HG02938 (cell line): Measurements from ENCODE around the gene LRRC61.
"Not testable (repeated sequence)": the region's sequence is repeated elsewhere in the genome, so short reads cannot be mapped to it uniquely, and the experiment has no call there.

Source experiments
- ATAC-seq: cut with Tn5 transposase; IDR thresholded peaks from one replicate; pipeline ENCODE4 v1.9.1; 2021; ENCODE audit warnings: mild to moderate bottlenecking, moderate library complexity; ENCODE audit not compliant: unreplicated experiment

Gene LRRC61

GRCh38 chr7:150306377-150306776, 16.8 kb upstream of the LRRC61 start:
- not testable (repeated sequence) for ATAC-seq

GRCh38 chr7:150307129-150307528, 16.0 kb upstream of the LRRC61 start:
- ATAC-seq: no peak

GRCh38 chr7:150307904-150308303, 15.3 kb upstream of the LRRC61 start:
- ATAC-seq: no peak

- no peak for ATAC-seq
Observed at GRCh38 chr7:150308575-150308974, 14.6 kb upstream of the LRRC61 start.

DNA sequence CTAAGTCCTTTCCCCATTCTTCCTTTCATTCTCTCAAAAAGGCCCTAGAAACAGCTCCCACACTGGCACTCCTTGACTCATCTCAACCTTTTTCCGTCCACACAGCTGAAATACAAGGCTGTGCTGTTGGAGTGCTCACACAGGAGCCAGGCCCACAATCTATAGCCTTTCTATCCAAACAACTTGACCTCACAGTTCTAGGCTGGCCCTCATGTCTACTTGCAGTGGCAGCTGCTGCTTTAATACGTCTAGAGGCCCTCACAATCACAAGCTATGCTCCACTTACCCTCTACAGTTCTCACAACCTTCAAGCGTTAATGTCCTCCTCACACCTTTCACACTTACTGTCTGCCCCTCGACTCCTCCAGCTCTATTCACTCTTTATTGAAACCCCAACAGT, 12.0 kb upstream of the LRRC61 start:
- ATAC-seq: no peak

DNA sequence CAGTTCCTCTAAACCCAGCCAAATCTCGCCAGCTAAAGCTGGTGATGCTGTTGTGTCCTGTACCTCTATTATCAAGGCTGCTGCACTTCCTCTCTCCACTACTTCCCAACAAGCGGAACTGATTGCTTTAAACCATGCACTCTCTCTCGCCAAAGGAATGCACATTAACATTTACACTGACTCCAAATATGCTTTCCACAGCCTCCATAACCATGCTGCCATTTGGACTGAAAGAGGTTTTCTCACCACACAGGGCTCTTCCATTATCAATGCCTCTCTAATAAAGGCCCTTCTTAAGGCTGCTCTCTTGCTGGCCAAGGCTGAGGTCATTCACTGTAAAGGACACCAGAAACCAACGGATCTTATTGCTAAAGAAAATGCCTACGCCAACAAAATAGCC, 11.4 kb upstream of the LRRC61 start:
- ATAC-seq: no peak

- ATAC-seq: not testable (repeated sequence)
Observed at GRCh38 chr7:150312649-150313366, 10.3 kb upstream of the LRRC61 start.

- no peak for ATAC-seq
Observed at GRCh38 chr7:150313367-150313809, 9.8 kb upstream of the LRRC61 start.

DNA sequence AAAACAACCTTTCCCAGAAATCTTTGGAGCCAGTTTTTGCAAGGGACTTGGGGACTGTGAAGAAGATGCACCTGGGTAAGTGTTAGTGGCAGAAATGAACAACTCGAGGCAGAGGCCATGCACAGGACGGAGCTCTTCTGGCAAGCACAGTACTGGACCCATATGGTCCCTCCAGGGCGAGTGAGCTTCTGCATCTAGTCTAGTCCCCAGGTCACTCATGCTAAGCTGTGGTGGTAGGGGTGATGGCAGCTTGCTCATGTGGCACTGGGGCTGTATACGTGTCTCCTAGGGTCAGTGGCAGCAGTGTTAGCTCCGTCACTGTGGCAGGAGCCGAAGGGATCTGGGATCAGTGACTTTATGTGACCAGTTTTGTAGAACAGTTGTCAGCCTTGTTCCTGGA, 9.3 kb upstream of the LRRC61 start:
- no peak for ATAC-seq

DNA sequence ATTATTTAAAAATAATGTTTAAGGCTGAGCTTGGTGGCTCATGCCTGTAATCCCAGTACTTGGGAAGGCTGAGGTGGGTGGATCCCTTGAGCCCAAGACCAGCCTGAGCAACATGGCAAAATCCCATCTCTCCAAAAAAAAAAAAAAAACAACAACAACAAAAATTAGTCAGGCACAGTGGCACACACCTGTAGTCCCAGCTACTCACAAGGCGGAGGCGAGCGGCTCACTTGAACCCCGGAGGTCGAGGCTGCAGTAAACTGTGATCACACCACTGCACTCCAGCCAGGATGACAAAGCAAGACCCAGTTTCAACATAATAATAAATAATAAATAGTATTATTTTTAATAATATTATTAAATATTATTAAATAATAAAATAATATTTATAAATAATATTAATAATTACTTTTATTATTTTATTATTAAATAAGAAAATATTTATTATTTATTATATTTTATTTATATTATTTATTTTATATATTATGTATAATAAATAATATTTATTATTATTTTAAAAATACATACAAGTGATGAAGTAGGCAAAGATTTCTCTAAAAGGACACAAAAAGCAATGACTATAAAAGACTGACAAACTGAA, 8.4 kb upstream of the LRRC61 start:
- ATAC-seq: no peak

DNA sequence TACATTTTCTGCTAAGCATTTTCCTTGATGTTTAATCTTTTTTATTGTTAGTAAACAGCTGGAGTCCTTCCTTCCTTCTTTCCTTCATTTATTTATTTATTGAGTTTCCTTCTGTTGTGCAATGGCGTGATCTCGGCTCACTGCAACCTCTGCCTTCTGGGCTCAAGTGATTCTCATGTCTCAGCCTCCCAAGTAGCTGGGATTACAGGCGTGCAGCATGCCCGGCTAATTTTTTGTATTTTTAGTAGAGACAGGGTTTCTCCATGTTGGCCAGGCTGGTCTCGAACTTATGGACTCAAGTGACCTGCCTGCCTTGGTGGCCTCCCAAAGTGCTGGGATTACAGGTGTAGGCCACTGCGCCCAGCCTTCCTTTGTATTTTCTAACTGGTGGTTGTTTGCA, 6.2 kb upstream of the LRRC61 start:
- not testable (repeated sequence) for ATAC-seq

GRCh38 chr7:150317748-150318444, 5.3 kb upstream of the LRRC61 start:
- ATAC-seq: no peak

GRCh38 chr7:150321788-150322113, 1.4 kb upstream of the LRRC61 start:
- ATAC-seq: no peak

- peak; percentile 33 for ATAC-seq
Observed at GRCh38 chr7:150322114-150322832, 882 bp upstream of the LRRC61 start.

DNA sequence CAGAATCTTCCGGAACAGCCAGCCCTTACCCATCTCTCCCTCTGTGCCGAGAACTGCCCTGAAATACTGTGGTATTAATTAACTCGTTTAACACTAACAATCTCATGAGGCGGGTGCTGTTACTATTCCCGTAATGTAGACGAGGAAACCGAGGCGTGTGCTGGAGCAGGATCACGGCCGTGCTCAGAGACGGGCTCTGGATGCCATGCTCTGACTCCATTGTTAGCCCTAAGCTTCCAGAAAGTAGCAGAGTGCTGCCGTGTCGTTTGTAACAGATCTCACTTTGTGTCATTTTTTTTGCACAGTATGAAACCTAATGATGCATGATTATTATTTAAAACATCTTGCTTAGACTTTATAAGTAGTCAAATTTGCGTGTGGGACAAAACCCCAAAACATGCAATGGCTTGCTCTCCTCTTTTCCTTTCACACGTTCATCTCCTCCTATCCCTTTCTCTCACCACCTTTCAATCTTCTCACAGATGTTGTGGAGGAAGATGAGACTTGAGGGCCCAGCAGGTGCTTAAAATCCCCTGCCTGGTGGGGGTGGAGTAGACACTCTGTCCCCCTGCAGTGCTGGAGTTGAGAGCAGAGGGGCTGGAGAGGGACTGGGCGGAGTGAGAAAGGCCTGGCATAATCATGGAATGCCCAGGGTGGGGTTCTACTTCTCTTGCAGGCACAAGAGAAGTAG, 672 bp downstream of the LRRC61 start:
- peak; percentile 11 for ATAC-seq

DNA sequence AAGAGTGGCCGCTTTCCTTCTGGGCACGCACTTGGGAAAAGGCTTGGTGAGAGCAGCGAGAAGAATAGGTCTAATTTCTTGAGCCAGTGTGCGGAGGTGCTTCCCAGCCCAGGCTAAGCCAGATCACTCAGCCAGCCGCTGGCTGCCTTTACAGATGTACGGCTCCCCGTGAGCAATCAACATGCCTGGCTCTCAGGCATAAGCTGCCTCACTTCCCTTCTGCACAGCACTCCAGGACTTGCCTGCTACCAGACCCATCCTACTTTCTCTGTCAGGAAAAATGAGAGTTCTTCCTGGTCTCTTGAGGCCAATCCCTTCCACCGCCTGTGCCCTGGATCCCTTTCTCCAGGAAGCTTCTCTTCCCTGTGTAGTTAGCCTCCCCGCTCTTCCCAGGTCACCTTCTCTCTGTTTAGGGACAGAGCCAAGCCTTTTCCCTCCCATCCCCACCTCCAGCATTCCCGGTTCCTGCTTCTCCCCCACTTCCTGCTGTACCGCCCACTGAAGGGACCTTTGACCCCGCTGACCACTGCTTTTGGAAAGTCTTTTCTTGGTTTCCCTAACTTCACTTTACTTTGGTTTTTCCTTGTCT, 1.3 kb downstream of the LRRC61 start:
- ATAC-seq: no peak

DNA sequence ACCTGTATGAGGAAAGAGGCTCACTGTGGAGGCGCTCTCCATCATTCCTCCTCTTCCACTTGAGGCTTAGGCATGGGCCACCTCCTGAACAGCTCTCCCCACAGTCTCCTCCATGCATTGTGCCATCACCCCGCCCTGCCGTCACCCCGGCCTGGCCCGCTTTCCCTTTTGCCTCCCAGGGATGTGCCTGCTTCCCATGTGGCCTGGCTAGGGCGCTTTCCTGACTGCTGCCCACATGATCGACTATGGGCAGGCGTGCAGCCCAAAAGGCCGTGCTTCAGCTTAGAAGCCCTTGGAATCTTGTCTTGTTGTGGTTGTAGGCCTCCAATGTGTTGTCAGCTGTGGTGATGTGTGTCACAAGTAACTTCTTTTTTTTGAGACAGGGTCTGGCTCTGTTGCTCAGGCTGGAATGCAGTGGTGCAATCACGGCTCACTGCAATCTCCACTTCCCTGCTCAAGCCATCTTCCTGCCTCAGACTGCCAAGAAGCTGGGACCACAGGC, 2.0 kb downstream of the LRRC61 start:
- no peak for ATAC-seq

- no peak for ATAC-seq
Observed at GRCh38 chr7:150325901-150326300, 2.7 kb downstream of the LRRC61 start.

DNA sequence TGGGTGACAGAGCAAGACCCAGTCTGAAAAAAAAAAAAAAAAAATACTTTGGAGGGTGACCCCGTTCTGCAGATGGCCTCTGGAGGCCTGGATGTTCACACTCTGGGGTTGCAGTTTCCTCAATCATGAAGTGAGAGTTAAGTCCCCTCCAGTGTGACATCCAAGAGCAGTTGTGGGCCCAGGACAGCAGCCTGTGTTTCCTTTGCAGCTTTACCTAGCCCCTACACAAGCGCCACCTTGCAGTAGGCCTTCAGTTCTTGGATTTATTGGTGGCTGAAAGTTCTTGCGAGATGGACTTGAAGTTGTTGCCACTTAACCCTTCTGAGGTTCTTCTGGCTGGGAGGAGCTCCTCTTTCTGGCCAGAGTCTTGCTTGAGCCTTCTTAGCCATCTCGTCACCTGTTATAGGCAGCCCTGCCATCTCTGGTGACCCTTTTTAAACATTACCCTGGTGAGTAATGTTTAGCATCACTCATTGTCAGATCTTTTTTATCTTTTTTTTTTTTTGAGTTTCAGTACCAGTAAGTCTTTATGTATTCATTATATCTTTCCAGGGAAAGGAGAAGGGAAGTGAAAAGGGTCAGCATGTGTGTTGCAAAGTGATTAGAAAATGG, 3.6 kb downstream of the LRRC61 start:
- no peak for ATAC-seq

- no peak for ATAC-seq
Observed at GRCh38 chr7:150327308-150327707, 4.2 kb downstream of the LRRC61 start.
